ENCODE data around the gene TPH2.

Gene TPH2

DNA sequence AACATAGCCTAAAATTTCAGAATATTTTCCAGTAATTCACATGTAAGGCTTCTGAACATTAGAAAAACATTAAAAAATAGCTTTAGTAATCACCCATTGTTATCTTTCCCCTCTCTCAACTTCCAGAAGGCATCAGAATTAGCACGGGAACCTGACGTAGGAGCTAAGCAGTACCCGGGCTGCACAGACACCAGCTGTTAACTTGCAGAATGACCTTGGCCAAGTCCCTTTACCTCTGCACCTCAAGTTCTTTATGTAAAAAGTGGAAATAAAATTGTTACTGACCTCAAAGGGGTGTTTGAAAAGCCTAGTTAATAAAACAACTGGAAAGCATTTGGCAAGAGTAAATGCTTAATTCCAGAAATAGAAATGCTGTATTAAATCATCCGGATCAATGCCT lies 7.2 kb downstream of the TPH2 start:
- no peaks in the 10 kb centered on the region for H3K27me3 ChIP-seq (ENCODE audit: control insufficient read depth, insufficient read depth, low read length)
- no peaks in the 10 kb centered on the region for H3K4me1 ChIP-seq (ENCODE audit: control insufficient read depth, insufficient read depth, low read length)
- H3K36me3 ChIP-seq (ENCODE audit: control insufficient read depth, insufficient read depth, low read length): no peaks in the 10 kb centered on the region
- no peaks in the 10 kb centered on the region for H3K9me3 ChIP-seq (ENCODE audit: control insufficient read depth, low read length)
- H3K4me3 ChIP-seq (ENCODE audit: low read length): no peak overlapping the region
- no peak overlapping the region for H3K9ac ChIP-seq (ENCODE audit: low read length)

- no peaks in the 10 kb centered on the region for H3K4me1 ChIP-seq (ENCODE audit: control insufficient read depth, insufficient read depth, low read length)
- H3K9ac ChIP-seq (ENCODE audit: low read length): no peak overlapping the region
- H3K4me3 ChIP-seq (ENCODE audit: low read length): no peak overlapping the region
Measured at GRCh38 chr12:71947645-71948105, 9.0 kb downstream of the TPH2 start.

DNA sequence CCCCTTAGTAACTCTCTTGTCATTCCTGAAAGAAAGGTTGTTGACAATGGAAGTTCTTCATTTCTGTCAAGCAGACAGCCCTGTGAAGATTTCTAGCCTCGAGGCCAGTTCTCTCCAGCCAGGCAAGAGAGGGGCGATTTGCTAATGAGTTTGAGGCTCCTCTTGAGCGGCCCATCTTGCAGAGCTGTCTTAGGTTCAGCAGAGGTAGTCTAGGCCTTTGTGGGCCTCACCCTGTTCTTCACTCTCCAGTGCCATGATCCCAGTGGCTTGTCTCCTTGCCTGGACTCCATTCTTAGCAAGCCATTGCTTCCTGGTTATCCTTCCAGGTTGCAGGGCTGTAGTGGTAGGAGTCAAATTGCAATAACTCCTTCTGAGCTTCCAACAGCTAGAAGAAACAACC lies 9.7 kb downstream of the TPH2 start:
- no peak overlapping the region for H3K9ac ChIP-seq (ENCODE audit: low read length)
- no peak overlapping the region for H3K4me3 ChIP-seq (ENCODE audit: low read length)
- H3K4me1 ChIP-seq (ENCODE audit: control insufficient read depth, insufficient read depth, low read length): no peaks in the 10 kb centered on the region
- H3K27me3 ChIP-seq (ENCODE audit: control insufficient read depth, insufficient read depth, low read length): no peaks in the 10 kb centered on the region
- no peaks in the 10 kb centered on the region for H3K9me3 ChIP-seq (ENCODE audit: control insufficient read depth, low read length)
- H3K36me3 ChIP-seq (ENCODE audit: control insufficient read depth, insufficient read depth, low read length): no peaks in the 10 kb centered on the region

More at GRCh38 chr12:71947645-71948105, 9.0 kb downstream of the TPH2 start:
- H3K27me3 ChIP-seq (ENCODE audit: control insufficient read depth, insufficient read depth, low read length): no peaks in the 10 kb centered on the region
- H3K36me3 ChIP-seq (ENCODE audit: control insufficient read depth, insufficient read depth, low read length): no peaks in the 10 kb centered on the region
- H3K9me3 ChIP-seq (ENCODE audit: control insufficient read depth, low read length): no peaks in the 10 kb centered on the region

DNA sequence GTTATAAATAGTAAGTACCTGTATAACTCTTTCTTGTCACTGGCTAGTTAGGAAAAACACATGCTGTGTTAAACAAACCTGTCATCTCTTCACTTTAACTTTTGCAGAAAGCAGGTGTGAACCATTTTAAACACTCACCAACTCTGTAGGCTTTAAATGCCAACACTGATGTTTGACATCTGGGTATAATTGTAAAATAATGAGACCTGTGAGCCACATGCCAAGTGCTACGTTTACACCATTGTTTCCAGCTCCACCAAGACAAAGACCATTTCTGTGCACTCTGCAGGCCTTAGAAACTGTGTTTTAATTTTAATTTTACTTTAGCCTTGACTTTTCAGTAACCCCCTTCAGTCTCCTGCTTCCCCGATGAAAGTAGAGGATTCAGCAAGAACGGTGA lies 11.0 kb downstream of the TPH2 start:
- no peaks in the 10 kb centered on the region for H3K36me3 ChIP-seq (ENCODE audit: control insufficient read depth, insufficient read depth, low read length)
- no peaks in the 10 kb centered on the region for H3K9me3 ChIP-seq (ENCODE audit: control insufficient read depth, low read length)
- no peak overlapping the region for H3K4me3 ChIP-seq (ENCODE audit: low read length)
- no peaks in the 10 kb centered on the region for H3K27me3 ChIP-seq (ENCODE audit: control insufficient read depth, insufficient read depth, low read length)
- H3K9ac ChIP-seq (ENCODE audit: low read length): no peak overlapping the region
- H3K4me1 ChIP-seq (ENCODE audit: control insufficient read depth, insufficient read depth, low read length): no peaks in the 10 kb centered on the region

DNA sequence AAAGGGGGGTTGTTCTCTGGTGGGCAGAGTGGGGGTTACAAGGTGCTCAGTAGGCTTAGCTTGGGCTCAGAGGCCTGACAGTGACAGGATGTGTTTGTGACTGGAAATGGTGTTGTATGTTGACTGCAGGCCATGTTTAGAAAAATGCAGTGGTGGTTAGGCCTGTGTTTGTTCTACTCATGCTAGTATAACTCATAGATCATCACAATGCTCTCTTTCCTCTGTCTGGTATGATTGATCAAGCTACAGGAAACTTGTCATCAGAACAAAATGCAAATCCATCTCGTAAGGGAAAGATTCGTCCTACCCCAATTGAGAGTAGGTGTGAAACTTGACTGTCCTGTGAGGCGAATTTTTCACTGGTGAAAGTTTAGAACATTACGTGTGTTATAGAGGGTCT lies 11.8 kb downstream of the TPH2 start:
- H3K4me1 ChIP-seq (ENCODE audit: control insufficient read depth, insufficient read depth, low read length): no peaks in the 10 kb centered on the region
- H3K9ac ChIP-seq (ENCODE audit: low read length): no peak overlapping the region
- no peaks in the 10 kb centered on the region for H3K27me3 ChIP-seq (ENCODE audit: control insufficient read depth, insufficient read depth, low read length)
- no peak overlapping the region for H3K4me3 ChIP-seq (ENCODE audit: low read length)
- no peaks in the 10 kb centered on the region for H3K36me3 ChIP-seq (ENCODE audit: control insufficient read depth, insufficient read depth, low read length)
- H3K9me3 ChIP-seq (ENCODE audit: control insufficient read depth, low read length): no peaks in the 10 kb centered on the region

- Histone ChIP-seq H3K4me3 (ENCODE audit: low read length) (no peak overlapping the region), H3K27me3 (ENCODE audit: control insufficient read depth, insufficient read depth, low read length) (no peaks in the 10 kb centered on the region), H3K36me3 (ENCODE audit: control insufficient read depth, insufficient read depth, low read length) (no peaks in the 10 kb centered on the region), H3K9me3 (ENCODE audit: control insufficient read depth, low read length) (no peaks in the 10 kb centered on the region), H3K4me1 (ENCODE audit: control insufficient read depth, insufficient read depth, low read length) (no peaks in the 10 kb centered on the region), H3K9ac (ENCODE audit: low read length) (no peak overlapping the region)
Measured at GRCh38 chr12:71950819-71951218, 12.2 kb downstream of the TPH2 start.

GRCh38 chr12:71954083-71954778 lies 15.6 kb downstream of the TPH2 start:
- Histone ChIP-seq H3K9me3 (ENCODE audit: control insufficient read depth, low read length) (no peaks in the 10 kb centered on the region), H3K4me1 (ENCODE audit: control insufficient read depth, insufficient read depth, low read length) (no peaks in the 10 kb centered on the region), H3K27me3 (ENCODE audit: control insufficient read depth, insufficient read depth, low read length) (no peaks in the 10 kb centered on the region), H3K4me3 (ENCODE audit: low read length) (no peak overlapping the region), H3K36me3 (ENCODE audit: control insufficient read depth, insufficient read depth, low read length) (no peaks in the 10 kb centered on the region), H3K9ac (ENCODE audit: low read length) (no peak overlapping the region)

DNA sequence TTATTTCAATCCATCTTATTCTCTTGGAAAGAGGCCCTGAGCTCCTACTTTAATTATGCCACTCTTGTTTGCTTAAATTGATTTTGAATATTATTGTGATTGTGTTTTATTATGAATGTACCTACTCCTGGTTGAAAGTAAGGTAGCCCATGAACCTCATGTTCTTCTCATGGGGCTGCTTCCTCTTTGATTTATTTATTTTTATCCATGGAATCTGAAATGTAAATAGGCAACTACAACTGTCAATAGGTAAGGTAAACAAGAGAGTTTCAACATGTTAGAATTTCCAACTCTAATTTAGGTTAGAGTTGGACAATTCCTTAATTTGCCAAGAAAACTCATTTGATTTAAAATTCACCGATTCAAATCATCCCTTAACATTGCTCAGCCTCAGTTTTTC lies 16.2 kb downstream of the TPH2 start:
- Histone ChIP-seq H3K36me3 (ENCODE audit: control insufficient read depth, insufficient read depth, low read length) (no peaks in the 10 kb centered on the region), H3K4me3 (ENCODE audit: low read length) (no peak overlapping the region), H3K27me3 (ENCODE audit: control insufficient read depth, insufficient read depth, low read length) (no peaks in the 10 kb centered on the region), H3K9me3 (ENCODE audit: control insufficient read depth, low read length) (no peaks in the 10 kb centered on the region), H3K4me1 (ENCODE audit: control insufficient read depth, insufficient read depth, low read length) (no peaks in the 10 kb centered on the region), H3K9ac (ENCODE audit: low read length) (no peak overlapping the region)

- Histone ChIP-seq H3K9ac (ENCODE audit: low read length) (no peak overlapping the region), H3K4me3 (ENCODE audit: low read length) (no peak overlapping the region), H3K27me3 (ENCODE audit: control insufficient read depth, insufficient read depth, low read length) (no peaks in the 10 kb centered on the region)
Measured at GRCh38 chr12:71955970-71956369, 17.3 kb downstream of the TPH2 start.

DNA sequence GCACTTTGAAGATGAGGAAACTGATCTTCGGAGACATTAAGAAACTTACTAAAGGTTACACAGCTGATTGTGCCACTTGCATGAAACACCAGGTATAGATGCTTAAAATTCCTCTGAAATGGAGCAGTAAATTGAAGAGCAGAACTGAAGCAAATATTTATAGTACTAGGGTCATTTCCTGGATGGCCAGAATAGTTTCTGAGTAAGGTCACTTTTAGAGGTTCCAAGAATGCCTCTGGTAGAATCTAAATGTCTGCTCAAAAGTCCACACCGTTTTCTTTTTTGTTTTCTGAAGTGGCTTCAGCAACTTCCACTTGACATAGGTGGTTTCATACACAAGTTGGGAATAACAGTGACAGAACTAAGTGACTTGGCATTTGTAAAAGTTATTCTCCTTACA lies 19.4 kb downstream of the TPH2 start:
- no peaks in the 10 kb centered on the region for H3K27me3 ChIP-seq (ENCODE audit: control insufficient read depth, insufficient read depth, low read length)
- no peaks in the 10 kb centered on the region for H3K9me3 ChIP-seq (ENCODE audit: control insufficient read depth, low read length)

More at GRCh38 chr12:71955970-71956369, 17.3 kb downstream of the TPH2 start:
- no peaks in the 10 kb centered on the region for H3K9me3 ChIP-seq (ENCODE audit: control insufficient read depth, low read length)
- H3K4me1 ChIP-seq (ENCODE audit: control insufficient read depth, insufficient read depth, low read length): no peaks in the 10 kb centered on the region
- no peaks in the 10 kb centered on the region for H3K36me3 ChIP-seq (ENCODE audit: control insufficient read depth, insufficient read depth, low read length)

DNA sequence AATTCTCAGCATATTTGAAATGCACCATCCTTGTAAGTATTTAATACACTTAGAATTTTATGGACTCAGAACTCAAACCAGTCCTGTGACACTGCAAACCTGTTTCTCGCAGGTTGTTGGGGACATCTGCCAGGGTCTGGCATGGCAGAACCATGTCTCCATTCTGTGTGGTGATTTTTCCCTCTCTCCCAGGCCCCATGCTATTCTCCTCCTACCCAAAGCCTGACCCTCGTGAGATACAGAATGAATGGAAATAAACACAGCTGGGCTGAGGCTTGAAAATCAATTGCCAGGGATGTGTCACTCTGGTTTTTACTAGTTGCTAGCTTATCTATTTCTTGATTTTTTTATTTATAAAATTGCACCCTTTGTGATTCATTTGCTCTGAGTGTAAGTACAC lies 19.8 kb downstream of the TPH2 start:
- no peaks in the 10 kb centered on the region for H3K36me3 ChIP-seq (ENCODE audit: control insufficient read depth, insufficient read depth, low read length)
- H3K9me3 ChIP-seq (ENCODE audit: control insufficient read depth, low read length): no peaks in the 10 kb centered on the region
- no peak overlapping the region for H3K4me3 ChIP-seq (ENCODE audit: low read length)
- H3K9ac ChIP-seq (ENCODE audit: low read length): no peak overlapping the region
- no peaks in the 10 kb centered on the region for H3K27me3 ChIP-seq (ENCODE audit: control insufficient read depth, insufficient read depth, low read length)
- H3K4me1 ChIP-seq (ENCODE audit: control insufficient read depth, insufficient read depth, low read length): no peaks in the 10 kb centered on the region

More for the DNA sequence above, 19.4 kb downstream of the TPH2 start:
- H3K36me3 ChIP-seq (ENCODE audit: control insufficient read depth, insufficient read depth, low read length): no peaks in the 10 kb centered on the region
- H3K4me3 ChIP-seq (ENCODE audit: low read length): no peak overlapping the region
- H3K9ac ChIP-seq (ENCODE audit: low read length): no peak overlapping the region
- no peaks in the 10 kb centered on the region for H3K4me1 ChIP-seq (ENCODE audit: control insufficient read depth, insufficient read depth, low read length)

DNA sequence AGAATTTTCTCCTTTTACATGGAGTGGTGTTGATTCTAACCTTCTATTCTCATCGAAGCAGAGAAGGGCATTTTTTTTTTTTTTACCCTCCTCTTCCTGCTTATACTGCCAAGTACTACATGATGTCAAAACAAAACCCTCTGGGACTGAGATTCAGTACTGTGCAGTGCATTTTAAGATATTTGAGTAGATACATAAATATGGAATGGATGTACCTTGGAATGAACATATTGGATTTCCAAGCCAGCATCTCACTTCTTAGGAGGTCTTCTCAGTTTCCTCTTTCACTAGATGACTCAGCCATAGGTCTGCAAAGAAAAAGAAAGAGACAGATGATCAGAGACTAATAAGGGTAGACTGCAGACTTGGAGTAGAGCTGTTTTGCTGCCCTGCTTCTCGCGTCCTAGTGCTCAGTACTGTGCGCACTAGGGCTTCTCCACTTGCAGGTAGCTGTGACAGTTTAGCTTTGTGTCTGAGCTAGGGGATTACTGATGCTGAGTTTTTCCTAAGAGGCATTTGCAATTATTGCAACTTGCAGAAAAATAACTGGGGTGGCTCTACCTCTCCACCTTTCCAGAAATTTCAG lies 20.4 kb downstream of the TPH2 start:
- no peak overlapping the region for H3K4me3 ChIP-seq (ENCODE audit: low read length)
- no peaks in the 10 kb centered on the region for H3K9me3 ChIP-seq (ENCODE audit: control insufficient read depth, low read length)
- no peaks in the 10 kb centered on the region for H3K36me3 ChIP-seq (ENCODE audit: control insufficient read depth, insufficient read depth, low read length)
- H3K27me3 ChIP-seq (ENCODE audit: control insufficient read depth, insufficient read depth, low read length): no peaks in the 10 kb centered on the region
- H3K4me1 ChIP-seq (ENCODE audit: control insufficient read depth, insufficient read depth, low read length): no peaks in the 10 kb centered on the region
- H3K9ac ChIP-seq (ENCODE audit: low read length): no peak overlapping the region
